GM18519 (cell line): ENCODE results near the gene CCN5.
"Not testable (repeated sequence)": the region's sequence is repeated elsewhere in the genome, so short reads cannot be mapped to it uniquely, and the experiment has no call there.

Experiments
- ATAC-seq: cut with Tn5 transposase; IDR thresholded peaks from one replicate; pipeline ENCODE4 v1.9.1; 2021; ENCODE audit warnings: mild to moderate bottlenecking, moderate library complexity; ENCODE audit not compliant: unreplicated experiment, low FRiP score

The CCN5 gene

GRCh38 chr20:44714701-44715498 is at the start of gene CCN5:
Gene CCN5 (plus strand): TSS chr20:44715369. CDS start chr20:44715391, 22 bp downstream.
- ATAC-seq: no peak

GRCh38 chr20:44666066-44666465 is 49.1 kb upstream of the CCN5 start:
- no peak for ATAC-seq

- not testable (repeated sequence) for ATAC-seq
Observed at GRCh38 chr20:44670851-44671250, 44.3 kb upstream of the CCN5 start.

- not testable (repeated sequence) for ATAC-seq
Observed at GRCh38 chr20:44671541-44671940, 43.6 kb upstream of the CCN5 start.

GRCh38 chr20:44672318-44672902 is 42.8 kb upstream of the CCN5 start:
- ATAC-seq: not testable (repeated sequence)

- ATAC-seq: no peak
Observed at GRCh38 chr20:44678242-44678641, 36.9 kb upstream of the CCN5 start.

- no peak for ATAC-seq
Observed at GRCh38 chr20:44678990-44679611, 36.1 kb upstream of the CCN5 start.

- ATAC-seq: no peak
Observed at GRCh38 chr20:44681796-44682566, 33.2 kb upstream of the CCN5 start.

GRCh38 chr20:44683263-44684046 is 31.7 kb upstream of the CCN5 start:
- ATAC-seq: no peak

GRCh38 chr20:44684047-44684967 is 30.9 kb upstream of the CCN5 start:
- no peak for ATAC-seq

- no peak for ATAC-seq
Observed at GRCh38 chr20:44686934-44687333, 28.2 kb upstream of the CCN5 start.

- ATAC-seq: no peak
Observed at GRCh38 chr20:44688053-44688625, 27.0 kb upstream of the CCN5 start.

- ATAC-seq: no peak
Observed at GRCh38 chr20:44689809-44690208, 25.4 kb upstream of the CCN5 start.

GRCh38 chr20:44690781-44691423 is 24.3 kb upstream of the CCN5 start:
- ATAC-seq: no peak

- ATAC-seq: no peak
Observed at GRCh38 chr20:44691424-44692423, 23.4 kb upstream of the CCN5 start.

- no peak for ATAC-seq
Observed at GRCh38 chr20:44692932-44693480, 22.2 kb upstream of the CCN5 start.

GRCh38 chr20:44693627-44694026 is 21.5 kb upstream of the CCN5 start:
- no peak for ATAC-seq
